Right lobe of liver (tissue), 4 donors: ENCODE results near the gene CD4.

Experiments
- POLR2A ChIP-seq: fragments of 450-650 bp; IDR thresholded peaks from one replicate; pipeline ENCODE4 v1.6.1; 2017; ENCODE audit warnings: antibody characterized with exemption, mild to moderate bottlenecking
- TF ChIP-seq, protein P1 (sequence below), 4 donors: fragments of 200-600 bp in 3 of 4; fragments of 450-650 bp in 1 of 4; IDR thresholded peaks; one replicate each; pipeline versions ENCODE4 v1.5.1 to v1.8.0; 2016 to 2022; ENCODE audit warnings: antibody characterized with exemption in 4 of 4, mild to moderate bottlenecking in 2 of 4
- donor health status: DM: no; HTN: no; CAD: no.
- donor health status: DM: no; HTN: no; CAD: no.
- donor health status: DM: no; HTN: yes; CAD: no.

DNA sequence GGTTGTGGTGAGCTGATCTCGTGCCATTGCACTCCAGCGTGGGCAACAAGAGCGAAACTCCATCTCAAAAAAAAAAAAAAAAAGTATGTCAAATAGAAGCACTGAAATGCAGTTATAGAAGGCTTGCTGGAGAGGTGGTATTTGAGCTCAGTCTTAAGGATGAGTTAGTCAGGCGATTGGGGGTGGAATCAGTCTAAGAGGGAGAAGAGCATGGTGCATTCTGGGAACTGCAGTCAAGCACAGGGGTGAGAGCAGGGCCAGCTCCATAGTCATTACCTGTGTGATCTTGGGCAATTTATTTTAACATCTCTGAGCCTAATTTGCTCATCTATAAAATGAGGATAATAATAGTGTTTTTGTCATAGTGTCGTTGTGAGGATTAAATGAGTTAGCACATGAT lies 45.5 kb downstream of the CD4 start:
- TF ChIP-seq, protein P1, sequence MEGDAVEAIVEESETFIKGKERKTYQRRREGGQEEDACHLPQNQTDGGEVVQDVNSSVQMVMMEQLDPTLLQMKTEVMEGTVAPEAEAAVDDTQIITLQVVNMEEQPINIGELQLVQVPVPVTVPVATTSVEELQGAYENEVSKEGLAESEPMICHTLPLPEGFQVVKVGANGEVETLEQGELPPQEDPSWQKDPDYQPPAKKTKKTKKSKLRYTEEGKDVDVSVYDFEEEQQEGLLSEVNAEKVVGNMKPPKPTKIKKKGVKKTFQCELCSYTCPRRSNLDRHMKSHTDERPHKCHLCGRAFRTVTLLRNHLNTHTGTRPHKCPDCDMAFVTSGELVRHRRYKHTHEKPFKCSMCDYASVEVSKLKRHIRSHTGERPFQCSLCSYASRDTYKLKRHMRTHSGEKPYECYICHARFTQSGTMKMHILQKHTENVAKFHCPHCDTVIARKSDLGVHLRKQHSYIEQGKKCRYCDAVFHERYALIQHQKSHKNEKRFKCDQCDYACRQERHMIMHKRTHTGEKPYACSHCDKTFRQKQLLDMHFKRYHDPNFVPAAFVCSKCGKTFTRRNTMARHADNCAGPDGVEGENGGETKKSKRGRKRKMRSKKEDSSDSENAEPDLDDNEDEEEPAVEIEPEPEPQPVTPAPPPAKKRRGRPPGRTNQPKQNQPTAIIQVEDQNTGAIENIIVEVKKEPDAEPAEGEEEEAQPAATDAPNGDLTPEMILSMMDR (IDR thresholded peaks at IDR 0.05): no peak
- no peak for TF ChIP-seq POLR2A
